OCI-LY3 (cell line): ENCODE data around the gene CPXM1.

Experiments
- H2AFZ ChIP-seq: fragments of 200-600, 300-600 bp; shearing (Covaris generic); 2 replicates; pipeline ENCODE4 v1.6.0; 2014; ENCODE audit warnings: antibody characterized with exemption, low read depth, low read length
- H3K27ac ChIP-seq: fragments of 200-600, 300-600 bp; sonication (generic); 2 replicates; pipeline ENCODE4 v1.5.1; 2014; ENCODE audit warnings: mild to moderate bottlenecking, low read length, moderate library complexity, mixed read lengths
- H3K27me3 ChIP-seq: fragments of 200-600, 300-600 bp; sonication (generic); 2 replicates; pipeline ENCODE4 v1.6.1; 2014; ENCODE audit warnings: low read depth, low read length, mixed read lengths
- H3K36me3 ChIP-seq: fragments of 200-600, 300-600 bp; sonication (generic); replicated peaks from 2 replicates; pipeline ENCODE3; 2014; ENCODE audit warnings: low read depth, low read length, mixed read lengths
- H3K4me1 ChIP-seq: fragments of 300-600, 200-600 bp; sonication (generic); 2 replicates; pipeline ENCODE4 v1.6.1; 2014; ENCODE audit warnings: low read length, mixed read lengths
- H3K4me2 ChIP-seq: fragments of 200-600, 300-600 bp; sonication (generic); 2 replicates; pipeline ENCODE4 v1.6.1; 2014; ENCODE audit warnings: low read length, mixed read lengths
- H3K4me3 ChIP-seq: fragments of 300-600, 200-600 bp; sonication (generic); 2 replicates; pipeline ENCODE4 v1.5.1; 2014; ENCODE audit warnings: antibody characterized with exemption, mild to moderate bottlenecking, low read length, moderate library complexity
- H3K79me2 ChIP-seq: fragments of 300-600, 200-600 bp; shearing (Covaris generic); 2 replicates; pipeline ENCODE4 v1.6.1; 2014; ENCODE audit warnings: mild to moderate bottlenecking, low read length, mixed read lengths
- H3K9ac ChIP-seq: fragments of 300-600, 200-600 bp; shearing (Covaris generic); 2 replicates; pipeline ENCODE4 v1.6.0; 2014; ENCODE audit warnings: mild to moderate bottlenecking, low read length, moderate library complexity
- H3K9me3 ChIP-seq: fragments of 200-600, 300-600 bp; shearing (Covaris generic); 2 replicates; pipeline ENCODE4 v1.6.1; 2014; ENCODE audit warnings: low read length, mixed read lengths; ENCODE audit not compliant: insufficient read depth
- H4K20me1 ChIP-seq: fragments of 200-600, 300-600 bp; sonication (generic); 2 replicates; pipeline ENCODE4 v1.6.1; 2016; ENCODE audit warnings: low read length, mixed read lengths; ENCODE audit not compliant: insufficient read depth
- EZH2phosphoT487 ChIP-seq: fragments of 200-600 bp; shearing (Covaris generic); IDR thresholded peaks from 2 replicates; pipeline ENCODE4 v1.6.1; 2018; ENCODE audit warnings: antibody characterized with exemption, mixed run types, low read depth
- TF ChIP-seq, protein P1 (sequence below): fragments of 200-600, 300-600 bp; sonication (generic); IDR thresholded peaks from 2 replicates; pipeline ENCODE4 v1.5.1; 2014; ENCODE audit warnings: antibody characterized with exemption, low read length, low read depth

CPXM1 gene

DNA sequence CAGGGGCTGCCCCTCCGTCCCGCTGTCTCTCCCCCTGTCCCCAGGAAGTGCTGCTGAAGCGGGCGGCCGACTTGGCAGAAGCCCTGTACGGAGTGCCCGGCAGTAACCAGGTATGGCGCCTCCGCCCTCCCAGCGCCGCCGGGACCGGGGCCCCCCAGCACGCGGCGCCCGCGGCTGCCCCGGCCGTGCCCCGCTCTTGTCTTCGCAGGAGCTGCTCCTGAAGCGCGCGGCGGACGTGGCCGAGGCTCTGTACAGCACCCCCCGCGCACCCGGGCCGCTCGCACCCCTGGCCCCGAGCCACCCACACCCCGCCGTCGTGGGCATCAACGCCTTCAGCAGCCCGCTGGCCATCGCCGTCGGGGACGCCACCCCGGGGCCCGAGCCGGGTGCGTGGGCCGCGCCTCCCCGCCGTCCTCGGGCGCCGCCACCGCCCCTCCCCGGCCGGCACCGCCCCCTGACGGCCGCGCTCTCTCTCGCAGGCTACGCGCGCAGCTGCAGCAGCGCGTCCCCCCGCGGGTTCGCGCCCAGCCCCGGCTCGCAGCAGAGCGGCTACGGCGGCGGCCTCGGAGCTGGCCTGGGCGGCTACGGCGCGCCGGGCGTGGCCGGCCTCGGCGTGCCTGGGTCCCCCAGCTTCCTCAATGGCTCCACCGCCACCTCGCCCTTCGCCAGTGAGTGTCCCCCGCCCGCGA lies 48.4 kb downstream of the CPXM1 start:
- no peak overlapping the region for H2AFZ ChIP-seq
- H4K20me1 ChIP-seq: no peaks in the 10 kb centered on the region
- H3K4me3 ChIP-seq: peak overlapping the region; percentile 57
- peaks cover 56% of the 10 kb centered on the region for H3K27me3 ChIP-seq
- H3K9me3 ChIP-seq: no peaks in the 10 kb centered on the region
- H3K4me2 ChIP-seq: peak overlapping the region; percentile 57
- no peak overlapping the region for H3K9ac ChIP-seq
- peaks cover 33% of the 10 kb centered on the region for H3K4me1 ChIP-seq
- H3K27ac ChIP-seq: no peak overlapping the region
- no peaks in the 10 kb centered on the region for H3K36me3 ChIP-seq
- no peaks in the 10 kb centered on the region for H3K79me2 ChIP-seq
- TF ChIP-seq, protein P1, sequence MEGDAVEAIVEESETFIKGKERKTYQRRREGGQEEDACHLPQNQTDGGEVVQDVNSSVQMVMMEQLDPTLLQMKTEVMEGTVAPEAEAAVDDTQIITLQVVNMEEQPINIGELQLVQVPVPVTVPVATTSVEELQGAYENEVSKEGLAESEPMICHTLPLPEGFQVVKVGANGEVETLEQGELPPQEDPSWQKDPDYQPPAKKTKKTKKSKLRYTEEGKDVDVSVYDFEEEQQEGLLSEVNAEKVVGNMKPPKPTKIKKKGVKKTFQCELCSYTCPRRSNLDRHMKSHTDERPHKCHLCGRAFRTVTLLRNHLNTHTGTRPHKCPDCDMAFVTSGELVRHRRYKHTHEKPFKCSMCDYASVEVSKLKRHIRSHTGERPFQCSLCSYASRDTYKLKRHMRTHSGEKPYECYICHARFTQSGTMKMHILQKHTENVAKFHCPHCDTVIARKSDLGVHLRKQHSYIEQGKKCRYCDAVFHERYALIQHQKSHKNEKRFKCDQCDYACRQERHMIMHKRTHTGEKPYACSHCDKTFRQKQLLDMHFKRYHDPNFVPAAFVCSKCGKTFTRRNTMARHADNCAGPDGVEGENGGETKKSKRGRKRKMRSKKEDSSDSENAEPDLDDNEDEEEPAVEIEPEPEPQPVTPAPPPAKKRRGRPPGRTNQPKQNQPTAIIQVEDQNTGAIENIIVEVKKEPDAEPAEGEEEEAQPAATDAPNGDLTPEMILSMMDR: no peak
- TF ChIP-seq EZH2phosphoT487: no peak

DNA sequence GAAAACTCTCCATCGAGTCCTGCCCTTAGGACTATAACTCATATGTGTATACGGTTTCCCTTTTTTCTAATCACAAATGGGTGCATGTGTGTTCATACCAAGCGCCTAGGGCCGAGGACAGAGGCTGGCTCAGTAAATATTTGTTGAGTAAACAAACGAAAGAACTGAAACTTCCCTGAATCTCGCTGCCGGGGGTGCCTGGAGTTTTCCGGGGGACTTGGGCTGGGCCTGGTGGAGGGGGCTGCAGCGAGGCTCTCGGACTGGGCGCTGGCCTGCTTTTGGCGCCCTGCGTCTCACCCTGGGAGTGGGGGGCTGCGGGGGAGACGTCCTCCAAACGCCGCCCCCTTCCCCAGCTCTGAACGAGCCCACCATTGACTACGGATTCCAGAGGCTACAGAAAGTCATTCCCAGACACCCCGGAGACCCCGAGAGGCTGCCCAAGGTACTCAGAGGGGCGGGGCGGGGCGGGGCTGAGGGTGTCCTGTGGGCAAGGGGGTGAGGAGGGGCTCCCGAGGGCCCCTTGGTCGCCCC lies 49.0 kb downstream of the CPXM1 start:
- Histone ChIP-seq H3K27me3 (peaks cover 56% of the 10 kb centered on the region), H3K9me3 (no peaks in the 10 kb centered on the region), H3K4me2 (no peak overlapping the region), H4K20me1 (no peaks in the 10 kb centered on the region), H2AFZ (no peak overlapping the region), H3K27ac (no peak overlapping the region), H3K79me2 (no peaks in the 10 kb centered on the region), H3K9ac (no peak overlapping the region), H3K36me3 (no peaks in the 10 kb centered on the region), H3K4me3 (no peak overlapping the region), H3K4me1 (peaks cover 39% of the 10 kb centered on the region)
- no peak for TF ChIP-seq EZH2phosphoT487
- TF ChIP-seq, protein P1: no peak

DNA sequence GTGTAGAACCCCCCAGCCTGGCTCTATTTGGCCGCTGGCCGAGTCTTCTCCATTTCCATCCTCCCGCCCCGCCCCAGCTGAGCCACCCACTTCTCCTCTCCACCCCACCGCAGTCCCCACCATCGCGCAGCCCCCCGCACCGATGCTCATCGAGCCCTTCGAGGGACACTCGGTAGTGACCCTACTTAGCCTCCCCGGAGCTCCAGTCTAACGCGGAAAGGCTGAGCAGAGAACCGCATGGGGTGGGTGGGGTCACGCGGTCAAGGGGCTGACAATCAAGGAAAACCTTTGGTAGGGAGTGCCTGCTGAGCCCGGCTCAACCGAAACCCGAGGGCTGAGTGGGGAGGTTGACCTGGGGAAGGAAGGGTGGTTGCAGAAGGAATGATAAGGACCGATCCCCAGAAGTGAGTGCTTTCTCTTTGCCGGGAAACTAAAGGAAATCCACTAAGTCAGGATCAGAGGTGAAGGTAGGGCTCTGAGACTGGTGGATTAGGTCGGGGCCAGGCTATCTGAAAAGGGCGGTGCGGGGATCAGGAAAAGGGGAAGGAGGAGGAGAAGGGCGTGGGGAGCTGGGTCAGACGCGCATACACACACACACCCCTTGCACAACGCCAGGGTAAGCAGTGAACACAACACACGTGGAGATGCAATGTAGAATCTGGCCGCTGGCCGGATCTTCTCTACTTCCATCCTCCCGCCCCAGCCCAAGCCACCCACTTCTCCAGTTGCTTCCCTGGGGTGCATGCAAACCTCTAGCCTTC lies 49.8 kb downstream of the CPXM1 start:
- H3K79me2 ChIP-seq: no peaks in the 10 kb centered on the region
- peaks cover 41% of the 10 kb centered on the region for H3K4me1 ChIP-seq
- H3K4me3 ChIP-seq: no peak overlapping the region
- no peaks in the 10 kb centered on the region for H3K36me3 ChIP-seq
- H3K9ac ChIP-seq: no peak overlapping the region
- no peak overlapping the region for H2AFZ ChIP-seq
- no peak overlapping the region for H3K4me2 ChIP-seq
- no peak for TF ChIP-seq EZH2phosphoT487
- TF ChIP-seq, protein P1: no peak
- H3K27me3 ChIP-seq: peaks cover 56% of the 10 kb centered on the region
- H3K9me3 ChIP-seq: no peaks in the 10 kb centered on the region
- no peaks in the 10 kb centered on the region for H4K20me1 ChIP-seq
- no peak overlapping the region for H3K27ac ChIP-seq

DNA sequence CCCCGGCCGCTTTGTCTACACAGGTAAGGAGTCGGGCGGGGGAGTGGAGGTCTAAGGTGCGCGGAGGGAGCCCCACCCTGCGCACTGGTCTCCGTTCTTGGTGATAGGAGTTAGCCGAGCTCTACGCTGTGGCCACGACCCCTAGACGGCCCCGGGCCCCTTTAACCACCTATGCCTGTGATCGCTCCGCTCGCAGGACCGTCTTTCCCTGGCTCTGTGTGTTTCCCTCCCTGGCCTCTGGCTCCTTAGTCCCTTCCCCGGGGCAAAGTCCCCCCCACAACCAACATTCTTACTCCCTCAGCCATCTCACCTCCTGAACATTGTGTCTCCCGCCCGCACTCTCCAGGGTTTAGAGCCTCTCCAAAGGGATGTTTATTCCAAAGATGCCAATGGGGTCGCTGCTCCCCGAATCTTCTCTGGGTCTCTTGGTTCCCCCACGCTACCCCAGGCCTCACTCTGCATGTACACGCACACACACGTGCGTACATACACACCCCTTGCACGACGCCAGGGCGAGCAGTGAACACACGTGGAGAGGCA lies 50.4 kb downstream of the CPXM1 start:
- H3K27me3 ChIP-seq: peaks cover 54% of the 10 kb centered on the region
- no peak overlapping the region for H3K9ac ChIP-seq
- no peak overlapping the region for H3K27ac ChIP-seq
- no peak overlapping the region for H3K4me2 ChIP-seq
- no peak overlapping the region for H2AFZ ChIP-seq
- H3K4me1 ChIP-seq: peaks cover 41% of the 10 kb centered on the region
- no peaks in the 10 kb centered on the region for H3K9me3 ChIP-seq
- H3K36me3 ChIP-seq: no peaks in the 10 kb centered on the region
- TF ChIP-seq, protein P1: no peak
- no peak for TF ChIP-seq EZH2phosphoT487
- no peak overlapping the region for H3K4me3 ChIP-seq
- no peaks in the 10 kb centered on the region for H3K79me2 ChIP-seq
- no peaks in the 10 kb centered on the region for H4K20me1 ChIP-seq
